ENCODE results near the gene CDC45.

The CDC45 gene

GRCh38 chr22:19498154-19498865 is 18.6 kb downstream of the CDC45 start:
- no peak for TF ChIP-seq CTCF (IDR thresholded peaks at IDR 0.05; ENCODE audit: control extremely low read depth, extremely low read depth, low read depth, missing control alignments)
- CTCF ChIA-PET: interaction anchor here (0.9 to 1.6 kb wide), 2 partner anchors 37 to 132 kb away, joined by 3 to 4 read pairs; no protein-coding TSS in a partner anchor
- POLR2A ChIA-PET: no interaction called here
- DNase-seq (ENCODE audit: extremely low spot score): no peak

DNA sequence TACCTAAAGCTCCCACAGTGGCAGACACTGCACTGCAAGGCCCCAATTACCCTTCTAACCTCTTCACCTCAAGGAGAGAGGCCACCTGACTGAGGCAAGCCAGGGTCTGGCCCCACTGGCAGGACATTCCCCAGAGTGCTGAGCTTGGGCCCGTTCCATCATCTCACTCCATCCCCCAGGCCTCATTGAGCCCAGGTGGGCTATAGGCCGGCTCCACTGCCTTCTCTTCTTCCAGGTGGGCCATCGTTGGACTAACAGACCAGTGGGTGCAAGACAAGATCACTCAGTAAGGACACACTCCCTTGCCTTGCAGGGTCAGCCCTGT is 19.1 kb downstream of the CDC45 start:
- POLR2A ChIA-PET: no interaction called here
- TF ChIP-seq CTCF (IDR thresholded peaks at IDR 0.05; ENCODE audit: control extremely low read depth, extremely low read depth, low read depth, missing control alignments): no peak
- no peak for DNase-seq (ENCODE audit: extremely low spot score)
- CTCF ChIA-PET: interaction anchor here (1.6 kb wide), 1 partner anchor 131 kb away, joined by 4 read pairs; no protein-coding TSS in a partner anchor

DNA sequence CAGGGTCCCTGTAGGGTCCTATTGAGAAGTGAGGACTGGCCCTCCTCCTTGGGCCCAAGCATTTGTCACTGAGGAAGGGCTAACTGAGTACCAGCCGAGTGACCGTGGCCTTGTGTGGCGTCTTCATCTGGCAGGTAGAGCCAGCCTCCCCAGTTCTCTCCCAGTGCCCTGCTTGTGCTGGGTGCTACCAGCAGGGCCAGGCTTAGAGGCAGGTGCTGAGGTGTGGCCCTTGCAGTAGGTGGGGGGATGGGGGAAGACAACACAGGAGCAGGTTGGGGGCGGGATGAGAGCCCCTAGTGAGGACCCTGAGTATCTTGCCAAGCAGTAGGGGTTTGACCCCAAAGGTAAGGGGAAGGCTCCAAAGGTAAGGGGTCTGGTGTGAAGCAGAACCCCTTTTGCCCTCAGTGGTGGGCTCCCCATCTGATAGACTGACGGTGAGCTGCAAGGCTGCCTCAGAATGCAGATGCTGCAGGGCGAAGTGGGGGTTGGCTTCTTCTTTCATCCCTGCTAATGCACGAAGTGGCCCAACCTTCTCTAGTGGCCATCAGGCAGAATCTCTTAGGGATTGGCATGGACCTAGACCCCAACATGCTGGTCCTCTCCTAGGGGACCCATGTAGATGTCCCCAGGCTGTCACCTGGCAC is 19.6 kb downstream of the CDC45 start:
- no peak for TF ChIP-seq CTCF (IDR thresholded peaks at IDR 0.05; ENCODE audit: control extremely low read depth, extremely low read depth, low read depth, missing control alignments)
- POLR2A ChIA-PET: no interaction called here
- DNase-seq (ENCODE audit: extremely low spot score): no peak
- CTCF ChIA-PET: no interaction called here

- POLR2A ChIA-PET: no interaction called here
- CTCF ChIA-PET: no interaction called here
- no peak for TF ChIP-seq CTCF (IDR thresholded peaks at IDR 0.05; ENCODE audit: control extremely low read depth, extremely low read depth, low read depth, missing control alignments)
- no peak for DNase-seq (ENCODE audit: extremely low spot score)
Observed at GRCh38 chr22:19499880-19500242, 20.1 kb downstream of the CDC45 start.

GRCh38 chr22:19501897-19502447 is 22.3 kb downstream of the CDC45 start:
- no peak for TF ChIP-seq CTCF (IDR thresholded peaks at IDR 0.05; ENCODE audit: control extremely low read depth, extremely low read depth, low read depth, missing control alignments)
- CTCF ChIA-PET: interaction anchor here (1.1 to 2.3 kb wide), 4 partner anchors 9 to 128 kb away, joined by 3 to 8 read pairs (median 4); no protein-coding TSS in a partner anchor
- no peak for DNase-seq (ENCODE audit: extremely low spot score)
- POLR2A ChIA-PET: no interaction called here

- no peak for DNase-seq (ENCODE audit: extremely low spot score)
- ChIA-PET POLR2A (no interaction called here), CTCF (interaction anchor here (1.2 to 2.3 kb wide), 2 partner anchors 55 to 126 kb away, joined by 3 to 8 read pairs; no protein-coding TSS in a partner anchor)
Observed at GRCh38 chr22:19503367-19503766, 23.6 kb downstream of the CDC45 start.

More at GRCh38 chr22:19503367-19503766, 23.6 kb downstream of the CDC45 start:
- TF ChIP-seq CTCF (IDR thresholded peaks at IDR 0.05; ENCODE audit: control extremely low read depth, extremely low read depth, low read depth, missing control alignments): no peak
